ENCODE results near the gene GNL1. TPM values are rescaled to one million over a fixed set of nuclear protein-coding genes. Genes with fewer than 3 reads are reported as not detected.

The GNL1 gene
- total and polyA plus RNA-seq, 9 of the 15 experiments (the other 6 are each of a cell fraction or from before 2014, with no cell fraction given), result 0.73 to 112 (median 58.0) TPM

GRCh38 chr6:30571075-30571761, 14.9 kb upstream of the GNL1 start, which contains the start of gene ABCF1 (continued):
- no peak for TF ChIP-seq ATF4 (CRISPR knock-in tag; IDR thresholded peaks at IDR 0.05)
- TF ChIP-seq PBX2 (CRISPR knock-in tag; IDR thresholded peaks at IDR 0.05; ENCODE audit: low read depth), result no peak
- no peak for TF ChIP-seq PBX2 (tag; conservative IDR thresholded peaks at IDR 0.05; ENCODE audit: low read depth)
- TF ChIP-seq ZNF324 (CRISPR knock-in tag; IDR thresholded peaks at IDR 0.05), result no peak; the same call in 1 of the 2 replicates
- TF ChIP-seq E2F8 (IDR thresholded peaks at IDR 0.05; ENCODE audit: low read depth, partially characterized antibody), result peak; percentile 91
- 0 out of 2 replicates have a peak, but pooled peaks have one; percentile 31 for TF ChIP-seq NR3C1 (CRISPR knock-in tag; IDR thresholded peaks at IDR 0.05)
- TF ChIP-seq MCM7 (IDR thresholded peaks at IDR 0.05), result no peak
- TF ChIP-seq HNRNPLL (IDR thresholded peaks at IDR 0.05; ENCODE audit: low read depth, low read length, poor library complexity, severe bottlenecking), result peak; percentile 100
- no peak for TF ChIP-seq ZNF184 (CRISPR knock-in tag; IDR thresholded peaks at IDR 0.05)
- 0 out of 2 replicates have a peak, but pooled peaks have one; percentile 14 for TF ChIP-seq ZNF445 (CRISPR knock-in tag; IDR thresholded peaks at IDR 0.05; ENCODE audit: low read depth)
- peak; percentile 95 for TF ChIP-seq RB1 (IDR thresholded peaks at IDR 0.05; ENCODE audit: low read depth)
- no peak for TF ChIP-seq MCM2 (IDR thresholded peaks at IDR 0.05; ENCODE audit: low read depth)
- no peak for TF ChIP-seq ZNF699 (CRISPR knock-in tag; IDR thresholded peaks at IDR 0.05; ENCODE audit: insufficient replicate concordance)
- no peak for TF ChIP-seq ZFPM2 (CRISPR knock-in tag; IDR thresholded peaks at IDR 0.05)
- TF ChIP-seq GABPB1 (CRISPR knock-in tag; IDR thresholded peaks at IDR 0.05), result peak; percentile 98
- TF ChIP-seq MLLT1 (IDR thresholded peaks at IDR 0.05), result peak; percentile 60 to 72; a peak in 1 of 4 replicates
- TF ChIP-seq FOXA1 (IDR thresholded peaks at IDR 0.05; ENCODE audit: borderline replicate concordance), result no peak
- no peak for TF ChIP-seq RNF219 (CRISPR knock-in tag; IDR thresholded peaks at IDR 0.05)
- no peak for TF ChIP-seq ZNF668 (CRISPR knock-in tag; IDR thresholded peaks at IDR 0.05)

All from K562 (cell line).